Measurements from ENCODE around the gene SCIMP.

DNA sequence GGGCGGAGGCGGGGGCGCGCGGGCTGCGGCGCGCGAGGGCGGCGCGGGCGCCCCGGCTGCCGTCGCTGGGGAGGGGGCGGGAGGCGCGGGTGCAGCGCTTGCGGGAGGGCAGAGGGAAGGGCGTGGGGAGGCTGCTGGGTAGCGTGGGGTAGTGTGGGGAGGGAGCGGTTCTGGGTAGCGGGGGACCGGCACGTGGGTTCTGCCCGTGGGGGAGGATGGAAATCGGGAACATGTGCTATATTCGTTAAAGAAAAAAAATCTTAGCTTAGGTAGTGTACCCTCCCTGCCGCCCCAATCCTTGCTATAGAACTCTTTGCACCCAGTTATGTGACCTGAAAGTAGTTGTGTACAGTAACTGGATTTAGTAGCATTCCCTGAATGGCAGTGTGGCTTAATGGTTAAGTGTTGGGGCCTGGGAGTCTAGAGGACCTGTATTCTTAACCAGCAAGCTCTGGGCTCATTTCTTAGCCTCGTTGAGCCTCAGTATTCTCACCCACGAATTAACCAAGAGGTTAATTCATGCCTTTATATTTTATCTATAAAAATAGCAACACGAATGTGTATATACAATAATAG, 48.1 kb upstream of the SCIMP start:
- TF ChIP-seq CTCF (optimal IDR thresholded peaks at IDR 0.05 in 1 of 3, IDR thresholded peaks at IDR 0.05 in 1 of 3, conservative IDR thresholded peaks at IDR 0.05 in 1 of 3; ENCODE audit: extremely low read depth in 1 of 3, insufficient read depth in 2 of 3, low read length in 3 of 3): no peak
- TF ChIP-seq EZH2 (IDR thresholded peaks at IDR 0.05; ENCODE audit: low read length): no peak
